Body of pancreas (tissue), 4 donors: Measurements from ENCODE around the gene OR4K1. TPM values are rescaled to one million over a fixed set of nuclear protein-coding genes. Genes with fewer than 3 reads are reported as not detected.

Experiments used
- ATAC-seq: fragments of 150-250 bp; one replicate; pipeline ENCODE4 v1.9.1; 2016
- DNase-seq, 4 donors: peaks; one replicate each; pipeline ENCODE4 v3.0.0-alpha.2; 2019
- H3K27ac ChIP-seq, 4 donors: fragments of 200-600 bp; sonication (generic); 1 replicate in 3 of 4; 2 replicates in 1 of 4; pipeline versions ENCODE4 v1.5.1 to v1.6.1; 2016 to 2019; ENCODE audit warnings: mild to moderate bottlenecking in 1 of 4, mixed read lengths in 1 of 4, moderate library complexity in 1 of 4
- H3K27me3 ChIP-seq, 2 donors: fragments of 200-600 bp; sonication (generic); one replicate each; pipeline ENCODE4 v1.6.0; 2016; ENCODE audit warnings: mild to moderate bottlenecking in 1 of 2
- H3K36me3 ChIP-seq, 2 donors: fragments of 200-600 bp; sonication (generic); replicated peaks in 1 of 2; 2 replicates each; pipeline ENCODE4 v1.5.1; 2016; ENCODE audit warnings: low read depth in 2 of 2; ENCODE audit not compliant: insufficient read depth in 1 of 2
- H3K4me1 ChIP-seq: fragments of 200-600 bp; sonication (generic); one replicate; pipeline ENCODE4 v1.6.0; 2016
- H3K4me3 ChIP-seq, 2 donors: fragments of 200-600 bp; sonication (generic); 1 replicate in 1 of 2; 2 replicates in 1 of 2; pipeline ENCODE4 v1.5.1; 2016 to 2019
- H3K9me3 ChIP-seq, 3 donors: fragments of 200-600 bp; sonication (generic); 1 replicate in 2 of 3; 2 replicates in 1 of 3; pipeline ENCODE4 v1.5.1; 2016
- POLR2A ChIP-seq, 3 donors: fragments of 450-650 bp; IDR thresholded peaks; one replicate each; pipeline ENCODE4 v1.6.1; 2016; ENCODE audit warnings: antibody characterized with exemption in 3 of 3, mild to moderate bottlenecking in 2 of 3
- WGBS, 2 donors: methylation state at CpG; one replicate each; pipeline ENCODE4 v1.1.5; 2017; 5-methylcytosine and 5-hydroxymethylcytosine counted together
- intact Hi-C: fragments of 100-400 bp; cut with DNase I; formaldehyde crosslinking; loops from one replicate; pipeline ENCODE4 v1.15.1; 2023
- total RNA-seq, 2 donors: library from RNA; depleted of rRNA; stranded (reverse); fragments of >200 nt; gene quantifications; one replicate each; pipeline ENCODE4 v1.1.0, GENCODE V29; 2016
- TF ChIP-seq, protein P1 (sequence below), 7 experiments: fragments of 450-650 bp in 4 of 7; fragments of 200-600 bp in 3 of 7; sonication (generic) in 3 of 7; IDR thresholded peaks; one replicate each; pipeline ENCODE4 v1.5.1; 2016 to 2019; ENCODE audit warnings: antibody characterized with exemption in 7 of 7

Gene OR4K1, protein sequence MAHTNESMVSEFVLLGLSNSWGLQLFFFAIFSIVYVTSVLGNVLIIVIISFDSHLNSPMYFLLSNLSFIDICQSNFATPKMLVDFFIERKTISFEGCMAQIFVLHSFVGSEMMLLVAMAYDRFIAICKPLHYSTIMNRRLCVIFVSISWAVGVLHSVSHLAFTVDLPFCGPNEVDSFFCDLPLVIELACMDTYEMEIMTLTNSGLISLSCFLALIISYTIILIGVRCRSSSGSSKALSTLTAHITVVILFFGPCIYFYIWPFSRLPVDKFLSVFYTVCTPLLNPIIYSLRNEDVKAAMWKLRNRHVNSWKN
- total RNA-seq: not detected

DNA sequence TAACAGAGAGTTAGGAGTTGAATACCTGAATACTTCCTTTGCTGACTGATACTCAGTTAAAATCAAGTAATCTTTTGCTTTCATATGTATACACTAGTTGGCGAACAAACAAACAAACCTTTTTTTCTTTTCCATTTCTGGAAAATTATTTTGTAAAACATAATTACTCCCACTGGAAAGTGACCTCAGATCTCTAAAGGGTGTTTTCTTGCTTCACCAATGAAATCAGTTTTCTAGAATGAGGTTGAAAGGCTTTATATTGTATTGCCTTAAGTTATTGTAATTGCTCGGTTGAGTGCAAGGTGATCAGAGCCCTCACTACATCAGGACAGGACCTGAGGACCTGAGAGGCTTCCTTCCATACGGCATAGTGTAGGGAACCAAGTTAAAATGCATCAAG, at the start of gene OR4K1:
OR4K1 (plus strand) TSS at position 301 of the 400 bp plus-strand sequence. CDS start 4,750 bp downstream, outside the sequence.
- Histone ChIP-seq H3K4me3 (no peak within 1 kb of the TSS), H3K27me3 (no peaks in the 10 kb centered on the region), H3K36me3 (no peaks in the 10 kb centered on the region), H3K4me1 (no peaks in the 10 kb centered on the region), H3K9me3 (no peaks in the 10 kb centered on the region), H3K27ac (no peak within 1 kb of the TSS)
- DNase-seq: no peak
- no peak for ATAC-seq
- intact Hi-C loops: no loop called here
- WGBS, 2 donors: 32 to 53% methylated on average over 3 of the region's 3 CpGs
- no peak for TF ChIP-seq POLR2A (IDR thresholded peaks at IDR 0.05)
- TF ChIP-seq, protein P1, sequence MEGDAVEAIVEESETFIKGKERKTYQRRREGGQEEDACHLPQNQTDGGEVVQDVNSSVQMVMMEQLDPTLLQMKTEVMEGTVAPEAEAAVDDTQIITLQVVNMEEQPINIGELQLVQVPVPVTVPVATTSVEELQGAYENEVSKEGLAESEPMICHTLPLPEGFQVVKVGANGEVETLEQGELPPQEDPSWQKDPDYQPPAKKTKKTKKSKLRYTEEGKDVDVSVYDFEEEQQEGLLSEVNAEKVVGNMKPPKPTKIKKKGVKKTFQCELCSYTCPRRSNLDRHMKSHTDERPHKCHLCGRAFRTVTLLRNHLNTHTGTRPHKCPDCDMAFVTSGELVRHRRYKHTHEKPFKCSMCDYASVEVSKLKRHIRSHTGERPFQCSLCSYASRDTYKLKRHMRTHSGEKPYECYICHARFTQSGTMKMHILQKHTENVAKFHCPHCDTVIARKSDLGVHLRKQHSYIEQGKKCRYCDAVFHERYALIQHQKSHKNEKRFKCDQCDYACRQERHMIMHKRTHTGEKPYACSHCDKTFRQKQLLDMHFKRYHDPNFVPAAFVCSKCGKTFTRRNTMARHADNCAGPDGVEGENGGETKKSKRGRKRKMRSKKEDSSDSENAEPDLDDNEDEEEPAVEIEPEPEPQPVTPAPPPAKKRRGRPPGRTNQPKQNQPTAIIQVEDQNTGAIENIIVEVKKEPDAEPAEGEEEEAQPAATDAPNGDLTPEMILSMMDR (IDR thresholded peaks at IDR 0.05): no peak

DNA sequence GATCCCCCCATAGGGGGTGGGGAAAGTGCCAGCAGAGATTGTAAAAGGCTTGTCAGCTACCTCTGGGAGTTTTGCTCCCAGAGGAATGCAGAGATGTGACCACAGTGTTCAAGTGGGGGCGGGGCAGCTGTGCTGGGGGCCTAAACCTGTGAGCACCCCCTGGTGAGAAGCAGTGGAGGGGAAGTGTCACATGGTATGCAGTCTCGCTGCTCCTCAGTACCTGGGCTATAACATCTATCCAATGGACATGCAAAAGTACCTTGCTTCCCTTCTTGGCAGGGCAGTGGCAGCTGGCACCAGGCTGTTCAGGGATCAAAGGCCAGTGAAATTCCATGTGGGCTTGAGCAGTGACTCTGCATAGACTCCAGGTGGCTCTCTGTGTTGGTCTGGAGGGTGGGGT, 35.4 kb upstream of the OR4K1 start:
- Histone ChIP-seq H3K36me3 (no peaks in the 10 kb centered on the region), H3K27me3 (no peaks in the 10 kb centered on the region), H3K9me3 (peaks cover 0 to 18% (median 0%) of the 10 kb centered on the region in 3 donors), H3K27ac (no peak overlapping the region), H3K4me3 (no peak overlapping the region), H3K4me1 (no peaks in the 10 kb centered on the region)
- DNase-seq (no peak), ATAC-seq (no peak)
- WGBS, 2 donors: 25 to 27% methylated on average over 2 of the region's 2 CpGs
- intact Hi-C loops: no loop called here
- TF ChIP-seq, protein P1 (IDR thresholded peaks at IDR 0.05): no peak
- no peak for TF ChIP-seq POLR2A (IDR thresholded peaks at IDR 0.05)

DNA sequence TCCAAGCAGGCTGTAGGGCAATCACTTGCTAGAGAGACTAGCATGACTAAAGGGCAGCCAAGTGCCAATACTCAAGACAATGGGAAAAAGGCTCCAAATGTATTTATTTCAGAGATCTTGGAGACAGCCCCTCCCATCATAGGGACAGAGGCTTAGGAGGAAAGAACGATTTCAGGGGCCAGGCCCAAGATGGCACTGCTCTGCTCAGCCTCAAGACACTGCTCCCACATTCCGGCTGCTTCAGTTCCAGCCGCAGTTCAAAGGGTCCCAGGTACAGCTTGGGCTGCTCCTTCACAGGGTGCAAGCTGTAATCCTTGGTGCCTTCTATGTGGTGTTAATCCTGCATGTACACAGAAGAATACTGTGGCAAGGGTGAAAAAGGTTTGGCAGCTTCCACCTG, 29.7 kb upstream of the OR4K1 start:
- no peak for TF ChIP-seq POLR2A (IDR thresholded peaks at IDR 0.05)
- TF ChIP-seq, protein P1 (IDR thresholded peaks at IDR 0.05): no peak
- H3K27me3 ChIP-seq: no peaks in the 10 kb centered on the region
- H3K36me3 ChIP-seq: no peaks in the 10 kb centered on the region
- no peak for DNase-seq
- no peak for ATAC-seq
- no peak overlapping the region for H3K4me3 ChIP-seq
- no peak overlapping the region for H3K27ac ChIP-seq
- WGBS, 2 donors: 63 to 69% methylated on average over 3 of the region's 3 CpGs
- no peaks in the 10 kb centered on the region for H3K9me3 ChIP-seq
- H3K4me1 ChIP-seq: no peaks in the 10 kb centered on the region
- intact Hi-C loops: no loop called here

DNA sequence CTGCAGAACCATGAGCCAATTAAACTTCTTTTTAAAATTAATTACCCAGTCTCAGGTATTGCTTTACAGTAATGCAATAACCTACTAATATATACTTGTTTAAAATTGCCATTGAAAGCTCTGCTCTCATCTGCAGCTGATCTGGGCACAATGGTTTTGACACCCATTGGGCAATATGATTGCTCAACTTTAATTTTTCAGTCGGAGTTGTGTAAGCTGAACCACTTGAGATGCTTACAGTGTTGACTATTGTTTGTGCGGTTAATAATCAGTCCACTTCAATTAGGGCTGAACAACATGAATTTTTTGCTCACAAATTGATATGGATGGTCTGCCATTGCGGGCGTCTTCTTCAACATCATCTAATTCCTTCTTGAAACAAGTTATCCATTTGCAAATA, 28.3 kb upstream of the OR4K1 start:
- intact Hi-C loops: no loop called here
- H3K9me3 ChIP-seq: no peaks in the 10 kb centered on the region
- ATAC-seq (no peak), DNase-seq (no peak)
- H3K27me3 ChIP-seq: no peaks in the 10 kb centered on the region
- H3K36me3 ChIP-seq: no peaks in the 10 kb centered on the region
- no peak overlapping the region for H3K4me3 ChIP-seq
- H3K27ac ChIP-seq: no peak overlapping the region
- TF ChIP-seq, protein P1 (IDR thresholded peaks at IDR 0.05): no peak
- no peak for TF ChIP-seq POLR2A (IDR thresholded peaks at IDR 0.05)
- H3K4me1 ChIP-seq: no peaks in the 10 kb centered on the region
- WGBS, 2 donors: 55 to 59% methylated on average over 4 of the region's 4 CpGs

DNA sequence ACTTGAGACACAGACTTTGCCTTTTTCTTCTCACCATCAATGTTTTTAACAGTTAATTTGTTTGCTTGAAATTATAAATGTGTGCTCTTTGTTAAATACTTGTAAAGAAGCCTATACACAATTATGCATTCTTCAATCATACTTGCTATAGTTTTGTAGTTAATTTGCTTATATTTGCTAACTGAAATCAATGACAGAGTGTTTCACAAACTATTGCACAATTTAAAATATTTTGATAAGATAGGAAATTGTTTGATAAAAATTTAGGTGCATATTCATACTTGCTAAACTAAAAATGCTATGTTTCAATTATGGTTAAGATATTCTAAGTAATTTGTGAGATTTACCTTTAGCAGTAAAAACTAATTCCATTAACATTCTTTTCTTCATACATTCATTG, 24.1 kb upstream of the OR4K1 start:
- no peaks in the 10 kb centered on the region for H3K9me3 ChIP-seq
- ATAC-seq (no peak), DNase-seq (no peak)
- H3K27ac ChIP-seq: no peak overlapping the region
- H3K4me3 ChIP-seq: no peak overlapping the region
- H3K4me1 ChIP-seq: no peaks in the 10 kb centered on the region
- intact Hi-C loops: no loop called here
- no peaks in the 10 kb centered on the region for H3K27me3 ChIP-seq
- TF ChIP-seq POLR2A (IDR thresholded peaks at IDR 0.05): no peak
- TF ChIP-seq, protein P1 (IDR thresholded peaks at IDR 0.05): no peak
- H3K36me3 ChIP-seq: no peaks in the 10 kb centered on the region
